CD14-positive monocyte (primary cell): Measurements from ENCODE around the gene OR5I1. TPM values are rescaled to one million over a fixed set of nuclear protein-coding genes. Genes with fewer than 3 reads are reported as not detected.
"Not testable (repeated sequence)": the region's sequence is repeated elsewhere in the genome, so short reads cannot be mapped to it uniquely, and the experiment has no call there.

ENCODE experiments used
- DNase-seq, 3 donors: peaks; one replicate each; pipeline ENCODE4 v3.0.0-alpha.2; 2011 to 2022
- H2AFZ ChIP-seq: 2 replicates; pipeline ENCODE4 v1.6.0; 2012; ENCODE audit warnings: mild to moderate bottlenecking, low read depth, low read length, inconsistent platforms; ENCODE audit not compliant: insufficient read depth, poor library complexity, severe bottlenecking
- H3K27ac ChIP-seq, 2 donors: 1 replicate in 1 of 2; 2 replicates in 1 of 2; pipeline ENCODE4 v1.5.1; 2012 to 2013; ENCODE audit warnings: low read length in 2 of 2, control low read depth in 1 of 2, inconsistent platforms in 1 of 2, low read depth in 1 of 2, mild to moderate bottlenecking in 1 of 2
- H3K27me3 ChIP-seq, 2 donors: one replicate each; pipeline versions ENCODE4 v1.6.0 to v1.6.1; 2011 to 2013; ENCODE audit warnings: low read length in 2 of 2; ENCODE audit not compliant: control insufficient read depth in 2 of 2, insufficient read depth in 2 of 2
- H3K36me3 ChIP-seq, 2 donors: replicated peaks in 1 of 2; 1 replicate in 1 of 2; 2 replicates in 1 of 2; pipeline versions ENCODE4 v1.5.1 to v1.6.1; 2012 to 2013; ENCODE audit warnings: low read length in 2 of 2, control low read depth in 1 of 2, inconsistent platforms in 1 of 2, mild to moderate bottlenecking in 1 of 2; ENCODE audit not compliant: insufficient read depth in 2 of 2, control insufficient read depth in 1 of 2
- H3K4me1 ChIP-seq, 2 donors: 1 replicate in 1 of 2; 2 replicates in 1 of 2; pipeline versions ENCODE4 v1.5.1 to v1.6.1; 2012 to 2013; ENCODE audit warnings: low read length in 2 of 2, control low read depth in 1 of 2, inconsistent platforms in 1 of 2, mild to moderate bottlenecking in 1 of 2, moderate library complexity in 1 of 2; ENCODE audit not compliant: insufficient read depth in 2 of 2, control insufficient read depth in 1 of 2
- H3K4me2 ChIP-seq: replicated peaks from 2 replicates; pipeline ENCODE3; 2012; ENCODE audit warnings: low read length, moderate library complexity, mild to moderate bottlenecking; ENCODE audit not compliant: poor library complexity, severe bottlenecking; ENCODE audit errors: extremely low read depth
- H3K4me3 ChIP-seq, 3 experiments: fragments of 200-600 bp in 1 of 3; sonication (generic) in 1 of 3; replicated peaks in 1 of 3; 1 replicate in 2 of 3; 2 replicates in 1 of 3; pipeline ENCODE4 v1.5.1; 2011 to 2013; ENCODE audit warnings: low read length in 3 of 3, mild to moderate bottlenecking in 3 of 3, control low read depth in 2 of 3, low read depth in 2 of 3, inconsistent platforms in 1 of 3, moderate library complexity in 1 of 3
- H3K79me2 ChIP-seq: 2 replicates; pipeline ENCODE4 v1.6.0; 2012; ENCODE audit warnings: mild to moderate bottlenecking, control low read depth, inconsistent platforms, low read length, moderate library complexity; ENCODE audit not compliant: insufficient read depth
- H3K9ac ChIP-seq: 2 replicates; pipeline ENCODE4 v1.6.0; 2017; ENCODE audit warnings: low read length, mild to moderate bottlenecking; ENCODE audit not compliant: insufficient read depth, poor library complexity, severe bottlenecking
- H3K9me3 ChIP-seq, 2 donors: replicated peaks in 1 of 2; 1 replicate in 1 of 2; 2 replicates in 1 of 2; pipeline versions ENCODE4 v1.5.1 to v1.6.1; 2012 to 2013; ENCODE audit warnings: low read length in 2 of 2, control low read depth in 1 of 2; ENCODE audit not compliant: control insufficient read depth in 1 of 2, insufficient read depth in 1 of 2
- H4K20me1 ChIP-seq: 2 replicates; pipeline ENCODE4 v1.6.0; 2012; ENCODE audit warnings: mild to moderate bottlenecking, low read length, control low read depth, moderate library complexity; ENCODE audit not compliant: insufficient read depth
- H3K27ac Mint-ChIP-seq, 7 donors: one replicate each; pipeline ENCODE4 v1.8.0; 2020; ENCODE audit warnings: mild to moderate bottlenecking in 7 of 7, mixed read lengths in 7 of 7, moderate library complexity in 6 of 7, inconsistent platforms in 2 of 7
- H3K27me3 Mint-ChIP-seq, 3 donors: one replicate each; pipeline ENCODE4 v1.8.0; 2021 to 2022; ENCODE audit warnings: low read depth in 3 of 3, mild to moderate bottlenecking in 3 of 3, mixed read lengths in 3 of 3, moderate library complexity in 3 of 3, inconsistent platforms in 1 of 3
- H3K36me3 Mint-ChIP-seq, 2 donors: one replicate each; pipeline ENCODE4 v1.8.0; 2020; ENCODE audit warnings: mixed read lengths in 2 of 2, inconsistent platforms in 1 of 2, mild to moderate bottlenecking in 1 of 2
- H3K4me1 Mint-ChIP-seq: one replicate; pipeline ENCODE4 v1.8.0; 2020; ENCODE audit warnings: mild to moderate bottlenecking, mixed read lengths
- H3K4me3 Mint-ChIP-seq, 2 donors: one replicate each; pipeline ENCODE4 v1.8.0; 2020; ENCODE audit warnings: mild to moderate bottlenecking in 2 of 2, mixed read lengths in 2 of 2, moderate library complexity in 1 of 2
- H3K9me3 Mint-ChIP-seq, 7 donors: one replicate each; pipeline ENCODE4 v1.8.0; 2020 to 2022; ENCODE audit warnings: mixed read lengths in 7 of 7, mild to moderate bottlenecking in 6 of 7, moderate library complexity in 6 of 7, inconsistent platforms in 2 of 7
- CTCF ChIP-seq: fragments of 200-600 bp; IDR thresholded peaks from one replicate; pipeline ENCODE4 v1.8.0; 2022; ENCODE audit warnings: antibody characterized with exemption, mild to moderate bottlenecking
- WGBS: methylation state at CpG from one replicate; pipeline ENCODE4 v1.1.5; 2013; ENCODE audit warnings: missing lambda C conversion rate; ENCODE audit not compliant: insufficient coverage; 5-methylcytosine and 5-hydroxymethylcytosine counted together
- intact Hi-C, 2 donors: fragments of 100-400 bp; cut with micrococcal nuclease; formaldehyde crosslinking; loops; one replicate each; pipeline versions ENCODE4 v1.15.0 to v1.15.1; 2023
- polyA plus RNA-seq, 3 donors: library from polyadenylated mRNA; depleted of rRNA in 1 of 3; unstranded in 2 of 3; stranded (reverse) in 1 of 3; fragments of 300-500 nt in 2 of 3; fragments of >200 nt in 1 of 3; fragmentation: Illumina TruSeq in 2 of 3; gene quantifications; 1 replicate in 2 of 3; 2 replicates in 1 of 3; pipeline ENCODE4 v1.2.3, GENCODE V29; 2012 to 2021

The OR5I1 gene
- polyA plus RNA-seq, 3 donors, result not detected

DNA sequence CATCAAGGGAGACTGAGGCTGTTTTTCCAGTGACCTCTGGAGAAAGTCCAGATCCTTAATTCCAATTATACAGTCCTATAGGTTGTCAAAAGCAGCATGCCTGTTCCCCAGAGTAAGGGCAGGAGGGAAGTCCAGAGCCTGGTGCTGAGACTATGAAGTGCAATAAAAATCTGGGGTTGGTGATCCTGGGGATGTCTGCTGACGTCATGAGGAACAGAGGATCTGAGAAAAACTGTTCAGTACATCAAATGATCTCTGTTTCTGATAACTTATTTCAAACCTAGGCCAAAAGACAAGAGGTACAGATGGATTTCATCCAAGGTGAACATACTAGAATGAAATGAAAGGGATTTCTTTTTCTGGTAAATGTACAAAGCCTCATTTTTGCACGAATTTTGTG lies 33.9 kb downstream of the OR5I1 start:
- intact Hi-C loops, result no loop called here
- WGBS, result no CpG with 5 or more reads among the region's 2 CpGs
- Mint-ChIP-seq H3K27me3 (peaks cover 0 to 1% (median 0%) of the 10 kb centered on the region in 3 donors), H3K4me3 (no peak overlapping the region), H3K4me1 (no peaks in the 10 kb centered on the region), H3K9me3 (peaks cover 0 to 9% (median 0%) of the 10 kb centered on the region in 7 donors), H3K36me3 (no peaks in the 10 kb centered on the region), H3K27ac (no peak overlapping the region)
- no peaks in the 10 kb centered on the region for H3K27me3 ChIP-seq
- no peak overlapping the region for H3K4me3 ChIP-seq
- no peaks in the 10 kb centered on the region for H3K36me3 ChIP-seq
- H3K79me2 ChIP-seq, result no peaks in the 10 kb centered on the region
- TF ChIP-seq CTCF, result no peak
- H3K9me3 ChIP-seq, result no peaks in the 10 kb centered on the region
- no peaks in the 10 kb centered on the region for H3K4me1 ChIP-seq
- no peak overlapping the region for H2AFZ ChIP-seq
- H3K4me2 ChIP-seq, result no peak overlapping the region
- H4K20me1 ChIP-seq, result no peaks in the 10 kb centered on the region
- DNase-seq, result no peak
- H3K9ac ChIP-seq, result no peak overlapping the region
- no peak overlapping the region for H3K27ac ChIP-seq

DNA sequence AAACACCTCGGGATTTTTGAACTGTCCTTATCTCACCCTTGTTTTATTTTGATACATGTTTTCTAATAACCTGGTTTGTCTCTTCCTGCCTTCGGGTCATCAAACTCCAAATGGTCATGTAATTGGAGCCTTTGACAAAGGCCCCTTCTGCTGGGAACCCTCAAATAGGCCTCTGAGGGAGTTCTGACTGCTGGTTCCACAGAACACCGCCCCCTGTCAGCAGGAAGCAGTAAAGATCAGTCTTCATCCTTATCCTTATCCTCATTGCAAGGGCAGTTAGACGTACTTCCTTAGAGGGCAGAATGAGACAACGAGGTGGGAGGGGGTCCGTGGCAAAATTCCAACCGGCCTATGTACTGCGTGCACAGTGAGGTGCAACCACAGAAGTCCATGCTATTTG lies 41.0 kb downstream of the OR5I1 start:
- Histone ChIP-seq H4K20me1 (no peaks in the 10 kb centered on the region), H2AFZ (no peak overlapping the region), H3K27ac (no peak overlapping the region), H3K36me3 (no peaks in the 10 kb centered on the region), H3K27me3 (no peaks in the 10 kb centered on the region), H3K79me2 (no peaks in the 10 kb centered on the region), H3K4me3 (no peak overlapping the region), H3K9ac (no peak overlapping the region), H3K4me1 (no peaks in the 10 kb centered on the region), H3K4me2 (no peak overlapping the region), H3K9me3 (peaks cover 13 to 21% of the 10 kb centered on the region in 2 donors)
- peaks cover 3 to 19% (median 10%) of the 10 kb centered on the region in 7 donors for H3K9me3 Mint-ChIP-seq
- H3K36me3 Mint-ChIP-seq, result no peaks in the 10 kb centered on the region
- 78% methylated on average over 4 of the region's 8 CpGs for WGBS
- intact Hi-C loops, result no loop called here
- no peaks in the 10 kb centered on the region for H3K4me1 Mint-ChIP-seq
- H3K27me3 Mint-ChIP-seq, result no peaks in the 10 kb centered on the region
- no peak for DNase-seq
- no peak for TF ChIP-seq CTCF
- H3K27ac Mint-ChIP-seq, result no peak overlapping the region
- no peak overlapping the region for H3K4me3 Mint-ChIP-seq

GRCh38 chr11:55885481-55885880 lies 50.7 kb downstream of the OR5I1 start:
- H3K9me3 ChIP-seq, intact Hi-C loops, H3K36me3 ChIP-seq, H2AFZ ChIP-seq, H3K27ac ChIP-seq, H3K9ac ChIP-seq, H3K27me3 Mint-ChIP-seq, H3K4me2 ChIP-seq, H3K79me2 ChIP-seq, H4K20me1 ChIP-seq, H3K36me3 Mint-ChIP-seq, H3K4me3 ChIP-seq, DNase-seq, H3K4me1 ChIP-seq, H3K9me3 Mint-ChIP-seq, H3K27me3 ChIP-seq, H3K4me3 Mint-ChIP-seq, H3K27ac Mint-ChIP-seq, H3K4me1 Mint-ChIP-seq: not testable (repeated sequence)
- 95% methylated on average over 8 of the region's 9 CpGs for WGBS
